Stimulated activated CD8-positive, alpha-beta memory T cell treated with anti-CD3 and anti-CD28 coated beads, Interleukin-15, amount 100 ng/mL, for 48 hours (primary cell): Measurements from ENCODE around the gene FBLIM1.

ENCODE experiments used
- DNase-seq, 2 donors: peaks; one replicate each; pipeline ENCODE4 v3.0.0-alpha.2; 2020; ENCODE audit warnings: low read depth in 2 of 2

Gene FBLIM1

DNA sequence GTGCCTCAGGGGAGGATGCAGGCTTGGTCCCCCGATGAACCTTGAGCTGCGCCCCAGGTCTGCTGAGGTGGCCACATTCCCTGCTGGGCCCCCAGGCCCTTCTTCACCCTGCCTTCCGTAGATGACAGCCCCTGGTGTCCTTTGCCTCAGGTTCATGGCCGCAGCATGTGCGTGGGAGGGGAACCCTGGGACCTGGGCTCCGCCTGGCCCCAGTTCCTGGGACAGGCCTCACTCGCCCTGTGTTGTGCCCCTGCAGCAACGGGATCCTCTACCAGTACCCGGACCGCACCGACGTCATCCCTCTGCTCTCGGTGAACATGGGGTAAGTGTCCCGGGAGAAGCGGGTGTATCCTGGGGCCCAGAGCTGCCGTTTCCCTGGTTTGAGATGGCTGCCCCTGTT lies 27.7 kb upstream of the FBLIM1 start:
- DNase-seq: no peak

DNA sequence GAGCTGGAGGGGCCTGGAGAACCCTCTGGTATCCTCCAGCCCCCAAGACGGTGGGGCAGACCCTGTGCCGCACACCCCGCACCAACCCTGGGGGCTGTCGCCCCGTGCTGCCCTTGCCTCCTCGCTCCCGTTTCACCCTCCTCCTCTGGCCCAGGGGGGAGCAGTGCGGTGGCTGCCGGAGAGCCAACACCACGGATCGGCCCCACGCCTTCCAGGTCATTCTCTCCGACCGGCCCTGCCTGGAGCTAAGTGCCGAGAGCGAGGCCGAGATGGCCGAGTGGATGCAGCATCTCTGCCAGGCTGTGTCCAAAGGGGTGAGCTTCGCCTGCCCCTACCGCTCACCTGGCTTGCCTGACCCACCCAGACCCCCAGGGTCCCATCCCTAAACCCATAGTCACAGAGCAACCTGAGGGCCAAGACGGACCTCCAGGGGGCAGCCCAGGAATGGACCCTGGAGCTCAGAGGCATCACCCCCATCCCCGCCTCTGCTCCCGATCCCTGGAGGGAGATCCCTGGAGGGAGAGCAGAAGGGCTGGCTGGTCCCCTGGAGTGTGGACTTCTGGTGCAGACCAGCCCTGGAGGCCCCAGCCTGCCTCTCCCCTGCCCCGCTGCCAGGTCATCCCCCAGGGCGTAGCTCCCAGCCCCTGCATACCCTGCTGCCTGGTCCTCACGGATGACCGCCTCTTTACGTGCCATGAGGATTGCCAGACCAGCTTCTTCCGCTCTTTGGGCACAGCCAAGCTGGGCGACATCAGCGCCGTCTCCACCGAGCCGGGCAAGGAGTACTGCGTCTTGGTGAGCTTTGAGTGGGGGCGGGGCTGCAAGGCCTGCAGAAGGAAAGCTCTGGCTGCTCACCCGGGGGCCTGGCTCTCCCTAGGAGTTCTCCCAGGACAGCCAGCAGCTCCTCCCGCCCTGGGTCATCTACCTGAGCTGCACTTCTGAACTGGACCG lies 26.6 kb upstream of the FBLIM1 start:
- no peak for DNase-seq

GRCh38 chr1:15732686-15733081 lies 25.9 kb upstream of the FBLIM1 start:
- DNase-seq: no peak

DNA sequence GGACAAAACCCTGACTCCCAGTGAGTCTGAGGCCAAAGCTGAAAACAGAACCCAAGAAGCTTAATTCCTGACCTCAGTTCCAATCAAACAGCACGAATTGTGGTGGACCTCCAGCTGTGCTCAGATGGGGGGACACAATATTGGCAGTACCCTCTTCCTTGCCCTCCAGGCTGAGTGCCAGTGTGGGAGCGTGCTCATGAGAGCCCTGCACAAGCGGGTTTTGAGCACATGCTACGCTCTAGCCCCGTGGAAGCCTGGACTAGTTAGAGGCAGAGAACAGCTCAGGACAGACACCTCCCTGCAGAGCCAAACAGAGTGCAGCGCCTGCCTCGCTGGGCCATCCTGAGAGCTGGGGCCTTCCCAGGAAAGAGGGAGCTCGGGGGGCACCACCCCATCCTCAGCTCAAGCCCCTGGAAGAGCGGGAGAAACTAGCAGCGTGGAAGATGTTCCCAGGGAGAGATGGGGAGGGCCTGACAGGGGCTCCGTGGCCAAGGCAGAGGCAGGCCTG lies 25.3 kb upstream of the FBLIM1 start:
- no peak for DNase-seq

DNA sequence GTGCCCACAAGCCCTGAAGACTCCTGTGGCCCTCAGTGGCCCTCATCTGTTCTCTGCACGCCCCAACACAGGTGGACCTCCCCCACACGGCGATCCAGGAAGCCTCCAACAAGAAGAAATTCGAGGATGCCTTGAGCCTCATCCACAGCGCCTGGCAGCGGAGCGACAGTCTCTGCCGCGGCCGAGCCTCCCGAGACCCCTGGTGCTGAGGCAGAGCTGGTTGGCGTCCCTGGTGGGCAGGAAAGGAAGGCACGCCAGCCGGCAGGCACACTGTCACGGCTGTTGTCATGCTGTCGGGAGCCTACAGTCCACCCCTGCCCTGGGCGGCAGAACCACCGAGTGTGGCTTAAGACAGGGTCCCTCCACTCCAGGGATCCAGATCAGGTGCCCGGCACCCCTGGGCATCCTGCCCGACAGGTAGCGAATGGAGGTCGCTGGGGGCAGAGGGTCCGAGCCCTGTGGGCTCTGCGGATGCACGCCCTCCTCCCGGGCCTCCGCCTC lies 24.8 kb upstream of the FBLIM1 start:
- no peak for DNase-seq

DNA sequence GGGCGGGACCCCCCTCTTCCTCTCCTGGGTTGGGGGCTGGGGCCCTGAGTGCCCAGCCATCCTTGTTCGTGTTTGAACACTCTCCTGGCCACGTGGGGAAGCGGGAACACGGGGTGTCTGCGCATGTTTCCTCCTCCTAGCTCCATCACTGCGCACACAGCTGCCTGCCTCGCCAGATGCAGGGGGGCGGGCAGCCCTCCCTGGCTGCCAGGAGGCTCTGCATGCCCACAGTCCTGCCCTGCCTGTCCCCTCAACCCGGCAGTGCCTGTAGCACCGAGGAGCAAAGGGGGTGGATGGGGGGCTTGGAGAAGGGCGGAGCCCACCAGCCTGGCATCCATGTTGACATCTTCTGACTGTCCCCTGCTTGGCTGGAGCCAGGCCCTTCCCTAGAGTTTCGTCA lies 24.3 kb upstream of the FBLIM1 start:
- no peak for DNase-seq

DNA sequence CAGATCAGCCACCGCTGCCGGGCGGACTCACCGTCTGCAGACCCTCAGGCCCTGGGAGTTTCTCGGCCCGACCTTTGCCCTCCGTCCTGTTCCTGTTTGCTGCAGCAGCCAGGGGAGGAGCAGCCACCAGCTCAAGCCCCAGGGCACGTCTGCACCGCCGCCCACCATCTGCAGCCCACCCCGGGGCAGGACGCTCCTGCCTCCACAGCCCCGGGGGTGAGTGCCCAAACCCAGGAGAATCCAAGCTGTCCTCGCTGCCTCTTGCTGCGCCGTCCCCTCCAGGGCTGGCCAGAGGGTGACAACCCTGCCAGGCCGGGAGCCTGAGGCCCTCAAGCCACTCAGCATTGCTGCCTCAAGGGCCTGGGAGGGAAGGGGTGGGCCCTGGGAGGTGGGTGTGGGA lies 23.7 kb upstream of the FBLIM1 start:
- DNase-seq: no peak

DNA sequence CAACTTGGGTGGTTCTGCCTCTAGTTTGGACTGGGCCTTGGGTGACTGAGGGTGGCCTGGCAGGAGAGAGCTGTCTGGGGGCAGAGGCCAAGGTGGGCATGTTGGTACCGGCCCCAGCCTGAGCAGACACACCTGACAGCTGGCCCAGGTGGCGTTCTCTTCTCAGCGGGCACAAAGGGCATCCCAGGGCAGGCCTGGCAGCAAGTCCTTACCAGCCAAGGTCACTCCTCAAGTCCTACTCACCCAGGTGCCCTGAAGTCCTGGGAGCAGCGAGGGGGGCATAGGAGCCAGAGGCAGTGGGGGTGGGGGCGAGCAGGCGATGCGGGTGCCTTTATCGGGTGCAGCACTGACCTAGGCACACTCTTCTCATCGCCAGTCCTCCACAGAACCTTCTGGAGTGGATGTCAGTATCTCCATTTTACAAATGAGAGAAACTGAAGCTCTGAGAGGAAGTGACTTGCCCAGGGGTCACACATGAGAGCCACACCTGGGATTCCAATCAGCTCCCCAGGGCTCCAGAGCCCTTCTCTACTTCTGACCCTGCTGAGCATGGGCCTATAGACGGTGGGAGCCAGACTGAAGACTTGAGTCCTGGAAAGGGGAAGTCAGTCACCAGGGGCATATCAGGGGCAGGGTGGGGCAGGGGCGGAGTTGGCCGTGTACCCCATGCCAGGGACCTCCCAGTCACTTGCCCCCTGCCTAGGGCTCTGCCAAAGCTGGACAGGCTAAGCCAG lies 23.1 kb upstream of the FBLIM1 start:
- no peak for DNase-seq

GRCh38 chr1:15736038-15736891 lies 22.3 kb upstream of the FBLIM1 start, which contains the start of gene SLC25A34:
Gene SLC25A34 (plus strand): TSS chr1:15736258. CDS start chr1:15736486, 228 bp downstream.
- DNase-seq: no peak

GRCh38 chr1:15736892-15737261 lies 21.7 kb upstream of the FBLIM1 start:
- no peak for DNase-seq

DNA sequence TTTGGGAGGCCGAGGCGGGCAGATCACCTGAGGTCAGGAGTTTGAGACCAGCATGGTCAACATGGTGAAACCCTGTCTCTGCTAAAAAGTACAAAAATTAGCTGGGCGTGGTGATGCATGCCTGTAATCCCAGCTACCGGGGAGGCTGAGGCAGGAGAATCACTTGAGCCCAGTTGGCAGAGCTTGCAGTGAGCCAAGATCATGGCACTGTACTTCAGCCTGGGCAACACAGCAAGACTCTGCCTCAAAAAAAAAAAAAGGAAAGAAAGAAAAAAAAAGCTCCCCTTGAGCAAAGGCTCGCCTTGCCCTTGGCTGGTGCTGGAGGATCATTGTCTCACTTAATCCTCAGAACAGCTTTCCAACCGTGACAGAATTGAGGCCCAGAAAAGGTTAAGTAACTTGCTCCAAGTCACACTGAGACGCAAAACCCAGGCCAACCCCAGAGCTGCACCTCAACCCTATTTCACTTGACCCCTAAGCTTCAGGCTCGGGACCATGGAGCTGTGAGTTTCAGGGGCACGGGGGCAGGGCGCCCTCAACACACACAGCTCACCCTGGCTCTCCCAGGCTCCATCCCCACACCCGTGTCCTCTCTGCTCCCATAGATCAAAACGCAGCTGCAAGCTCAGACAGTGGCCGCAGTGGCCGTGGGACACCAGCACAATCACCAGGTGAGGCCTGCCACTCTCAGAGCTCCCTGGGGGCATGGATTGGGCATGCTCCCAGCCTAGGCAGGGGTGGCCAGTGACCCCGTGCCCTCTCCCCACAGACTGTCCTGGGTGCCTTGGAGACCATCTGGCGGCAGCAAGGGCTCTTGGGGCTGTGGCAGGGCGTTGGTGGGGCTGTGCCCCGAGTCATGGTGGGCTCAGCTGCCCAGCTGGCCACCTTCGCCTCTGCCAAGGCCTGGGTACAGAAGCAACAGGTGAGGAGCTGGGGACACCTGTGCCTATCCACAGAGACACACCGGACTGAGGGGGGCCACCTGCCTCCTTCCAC lies 21.0 kb upstream of the FBLIM1 start:
- DNase-seq: no peak

DNA sequence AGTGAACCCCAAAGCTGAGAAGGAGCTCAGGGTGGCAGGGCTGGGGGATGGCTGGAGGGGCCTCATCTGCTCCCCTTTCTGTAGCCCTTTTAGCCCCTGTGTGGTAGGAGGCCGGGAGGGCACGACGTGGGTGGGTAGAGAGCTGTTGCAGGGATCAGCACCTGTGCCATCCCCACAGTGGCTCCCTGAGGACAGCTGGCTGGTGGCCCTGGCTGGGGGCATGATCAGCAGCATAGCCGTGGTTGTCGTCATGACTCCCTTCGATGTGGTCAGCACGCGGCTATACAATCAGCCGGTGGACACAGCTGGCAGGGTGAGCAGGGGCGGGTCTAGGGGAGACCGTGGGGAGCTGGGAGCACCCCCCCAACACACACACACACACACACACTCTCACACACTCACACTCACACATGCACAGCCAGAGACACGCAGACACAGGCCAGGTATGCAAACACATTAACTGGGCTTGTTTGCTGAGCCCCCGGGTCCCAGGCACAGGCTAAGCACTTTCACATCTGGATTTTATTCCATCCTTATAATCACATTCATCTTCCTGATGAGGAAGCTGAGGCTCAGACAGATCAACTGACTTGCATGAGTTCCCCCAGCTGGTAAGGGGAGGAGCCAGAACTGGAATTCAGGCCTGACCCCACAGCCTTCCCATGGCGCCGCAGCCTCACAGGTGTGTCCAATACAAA lies 20.0 kb upstream of the FBLIM1 start:
- DNase-seq: no peak

DNA sequence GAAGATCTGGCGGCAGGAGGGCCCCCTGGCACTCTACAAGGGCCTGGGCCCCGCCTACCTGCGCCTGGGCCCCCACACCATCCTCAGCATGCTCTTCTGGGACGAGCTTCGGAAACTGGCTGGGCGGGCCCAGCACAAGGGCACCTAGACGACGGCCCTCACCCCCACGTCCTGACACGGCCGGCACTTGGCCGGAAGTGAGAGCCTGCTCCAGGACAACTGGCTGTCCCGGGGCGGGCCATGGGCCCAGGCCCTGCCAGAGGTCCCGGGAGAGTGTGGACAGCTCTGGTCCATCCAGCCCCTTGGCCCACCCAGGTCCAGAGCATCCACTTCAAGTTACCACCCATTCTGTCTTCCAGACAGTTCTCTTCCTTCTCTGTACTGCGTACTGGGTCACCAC lies 19.3 kb upstream of the FBLIM1 start:
- DNase-seq: no peak

DNA sequence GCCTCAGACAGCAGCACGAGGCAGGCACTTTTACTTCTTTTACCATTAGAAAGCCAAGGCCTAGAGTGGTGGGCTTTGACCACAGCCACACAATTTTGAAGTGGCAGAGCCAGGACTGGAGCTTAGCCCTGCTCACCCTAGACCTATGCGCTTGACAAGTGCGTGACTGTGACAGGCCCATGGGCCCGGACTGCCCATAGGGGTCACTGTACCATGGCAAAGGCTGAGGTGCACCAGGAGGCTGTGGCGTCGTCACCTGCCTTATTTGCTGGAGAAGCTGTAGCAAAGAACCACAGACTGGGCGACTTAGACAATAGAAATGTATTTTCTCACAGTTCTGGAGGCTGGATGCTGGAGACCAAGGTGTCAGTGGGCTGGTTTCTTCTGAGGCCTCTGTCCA lies 18.9 kb upstream of the FBLIM1 start:
- no peak for DNase-seq

DNA sequence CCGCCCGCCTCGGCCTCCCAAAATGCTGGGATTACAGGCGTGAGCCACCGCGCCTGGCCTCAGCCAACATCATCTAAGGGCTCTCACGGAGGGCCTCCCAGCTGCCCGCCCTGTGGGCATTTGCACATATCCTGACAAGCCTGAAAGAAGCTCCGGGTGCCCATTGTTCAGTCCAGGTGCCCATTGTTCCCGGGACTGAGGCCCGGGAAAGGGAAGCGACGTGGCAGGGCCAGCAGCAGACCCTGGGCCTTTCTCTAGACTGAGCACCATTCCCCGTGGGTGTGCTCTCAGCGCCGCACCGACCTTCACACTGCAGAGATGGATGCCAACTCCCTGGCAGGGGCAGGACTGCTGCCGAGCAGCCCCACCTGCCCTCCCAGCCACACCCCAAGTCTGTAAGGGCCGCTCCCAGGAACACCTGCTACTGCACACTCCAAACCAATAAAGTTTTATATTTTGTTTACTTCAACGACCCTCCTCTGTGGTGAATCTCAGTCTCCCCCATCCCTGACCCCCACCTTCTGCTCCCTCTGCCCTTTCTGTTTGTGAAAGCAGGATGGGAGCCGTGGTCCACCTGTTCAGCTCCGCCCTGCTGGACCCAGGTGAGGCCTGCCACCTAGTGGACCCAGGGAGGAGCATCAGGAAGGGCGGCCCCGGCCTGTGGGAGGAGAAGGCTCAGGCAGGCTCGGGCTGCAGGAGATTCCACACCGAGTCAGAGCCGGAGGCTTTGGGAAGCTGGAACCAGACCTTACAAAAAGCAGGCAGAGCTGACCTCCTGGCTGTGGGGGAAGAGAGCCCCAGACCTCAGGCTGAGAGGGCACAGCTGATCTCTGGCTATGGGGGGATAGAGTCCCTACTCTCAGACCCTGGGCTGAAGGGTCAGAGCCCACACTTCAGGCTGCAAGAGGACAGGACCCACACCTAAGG lies 17.4 kb upstream of the FBLIM1 start:
- peak; percentile 37 to 42 for DNase-seq

DNA sequence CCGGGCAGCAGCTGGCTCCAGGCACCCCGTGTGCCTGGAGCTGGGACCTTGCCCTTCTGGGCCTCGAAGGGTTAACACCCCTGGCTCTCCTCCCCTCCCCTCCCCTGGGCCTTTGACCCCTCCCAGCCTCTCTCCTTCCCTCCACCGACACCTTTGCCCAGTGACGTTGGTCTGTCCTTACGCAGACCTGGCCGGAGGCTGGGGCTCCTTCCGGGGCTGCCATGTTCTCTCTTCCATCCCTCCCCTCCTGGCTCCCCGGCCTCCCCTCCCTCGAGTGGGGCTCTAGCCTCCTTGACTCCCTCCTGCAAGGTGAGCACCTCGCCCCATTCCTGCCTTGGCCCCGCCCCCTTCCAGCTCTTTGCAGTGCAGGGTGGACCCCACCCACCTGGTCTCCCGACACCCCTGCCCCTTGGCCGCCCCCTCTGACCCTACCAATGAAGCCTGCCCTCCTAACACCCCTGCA lies 16.2 kb upstream of the FBLIM1 start, which contains the start of gene TMEM82:
TSS of gene TMEM82 (plus strand) at position 161 of the 463 bp plus-strand sequence. CDS start at position 222, 61 bp downstream.
- no peak for DNase-seq

DNA sequence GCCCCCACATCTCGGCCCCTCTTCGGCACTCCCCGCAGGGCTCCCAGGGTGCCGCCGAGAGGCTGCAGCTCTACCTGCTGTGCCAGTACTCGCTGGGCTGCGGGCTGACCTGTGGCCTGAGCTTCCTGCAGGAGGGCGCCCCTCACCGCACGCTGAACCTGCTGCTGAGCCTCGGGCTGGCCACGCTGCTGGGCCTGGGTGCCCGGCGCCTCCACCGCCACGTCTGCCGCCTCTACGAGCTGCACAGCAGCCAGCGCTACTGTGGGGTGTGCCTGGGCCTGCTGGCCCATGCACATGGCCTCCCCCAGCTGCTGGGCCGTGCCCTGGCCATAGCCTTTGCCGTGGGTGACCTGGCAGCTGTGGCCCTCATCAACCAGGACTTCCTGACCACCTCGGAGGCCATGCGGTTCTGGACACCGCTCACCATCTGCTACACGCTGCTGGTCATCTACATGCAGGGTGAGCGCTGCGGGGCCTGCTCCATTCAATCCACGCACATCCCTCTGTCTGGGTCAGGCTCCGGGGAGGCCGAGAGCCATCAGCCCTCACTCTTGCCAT lies 14.4 kb upstream of the FBLIM1 start:
- DNase-seq: no peak

DNA sequence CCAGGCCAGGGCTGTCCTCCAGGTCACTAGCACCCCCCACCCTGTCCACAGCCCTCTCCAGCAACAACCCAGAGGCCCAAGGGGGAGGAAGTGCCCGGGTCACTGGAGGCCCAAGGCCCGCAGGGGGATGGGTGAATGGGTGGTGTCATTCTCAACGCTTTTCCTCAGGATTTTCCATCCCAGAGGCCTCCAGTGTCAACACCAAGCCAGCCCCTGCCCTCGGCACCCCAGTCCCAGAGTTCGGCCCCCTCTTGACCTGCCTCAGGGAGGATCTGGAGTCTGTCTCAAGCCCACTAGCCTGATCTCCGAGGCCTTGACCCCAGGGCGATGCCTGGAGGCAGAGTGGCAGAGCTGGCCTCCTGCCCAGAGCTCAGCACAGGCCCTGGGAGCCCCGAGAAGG lies 11.2 kb upstream of the FBLIM1 start:
- no peak for DNase-seq
